HL-60 (cell line): Measurements from ENCODE around the gene LAMA5.

ENCODE experiments used
- CTCF ChIP-seq: IDR thresholded peaks from one replicate; pipeline ENCODE4 v1.5.1; 2011; ENCODE audit warnings: low read length, control low read depth, inconsistent platforms; ENCODE audit not compliant: insufficient read depth
- GABPA ChIP-seq: IDR thresholded peaks from 2 replicates; pipeline ENCODE4 v1.6.1; 2012; ENCODE audit warnings: low read depth
- POLR2AphosphoS5 ChIP-seq: IDR thresholded peaks from 2 replicates; pipeline ENCODE4 v1.6.1; 2012; ENCODE audit warnings: low read depth
- REST ChIP-seq: IDR thresholded peaks from 2 replicates; pipeline ENCODE4 v1.6.1; 2012; ENCODE audit warnings: low read depth; ENCODE audit not compliant: insufficient replicate concordance

DNA sequence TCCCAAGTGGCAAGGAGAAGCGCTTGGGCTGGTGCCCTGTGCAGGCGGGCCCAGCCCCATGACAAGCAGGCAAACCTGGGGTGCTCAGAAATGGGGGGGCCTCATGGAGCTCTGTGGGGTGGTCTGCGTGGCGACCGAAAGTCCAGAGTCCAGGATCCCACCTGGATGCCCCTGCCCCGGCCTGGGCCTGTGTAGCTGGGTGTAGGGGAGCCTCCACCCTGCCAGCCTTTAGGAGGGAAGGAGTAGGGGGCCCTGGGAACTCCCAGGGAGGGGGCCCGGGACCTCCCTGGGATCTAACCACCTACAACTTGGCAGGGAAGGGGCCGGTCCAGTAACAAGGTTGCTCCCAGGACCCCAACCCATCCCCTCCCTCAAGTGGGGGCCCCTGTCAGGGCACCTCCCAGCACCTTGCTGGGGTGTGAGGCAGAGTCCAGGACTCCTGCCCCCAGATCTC is 4.5 kb upstream of the LAMA5 start:
- TF ChIP-seq CTCF, result no peak
- TF ChIP-seq POLR2AphosphoS5, result no peak
- TF ChIP-seq REST, result no peak
- TF ChIP-seq GABPA, result no peak
